ENCODE measurements around the gene ARFIP1.
A peak's percentile ranks its signal among the peaks of the same experiment; 100 is the strongest.

Gene ARFIP1

DNA sequence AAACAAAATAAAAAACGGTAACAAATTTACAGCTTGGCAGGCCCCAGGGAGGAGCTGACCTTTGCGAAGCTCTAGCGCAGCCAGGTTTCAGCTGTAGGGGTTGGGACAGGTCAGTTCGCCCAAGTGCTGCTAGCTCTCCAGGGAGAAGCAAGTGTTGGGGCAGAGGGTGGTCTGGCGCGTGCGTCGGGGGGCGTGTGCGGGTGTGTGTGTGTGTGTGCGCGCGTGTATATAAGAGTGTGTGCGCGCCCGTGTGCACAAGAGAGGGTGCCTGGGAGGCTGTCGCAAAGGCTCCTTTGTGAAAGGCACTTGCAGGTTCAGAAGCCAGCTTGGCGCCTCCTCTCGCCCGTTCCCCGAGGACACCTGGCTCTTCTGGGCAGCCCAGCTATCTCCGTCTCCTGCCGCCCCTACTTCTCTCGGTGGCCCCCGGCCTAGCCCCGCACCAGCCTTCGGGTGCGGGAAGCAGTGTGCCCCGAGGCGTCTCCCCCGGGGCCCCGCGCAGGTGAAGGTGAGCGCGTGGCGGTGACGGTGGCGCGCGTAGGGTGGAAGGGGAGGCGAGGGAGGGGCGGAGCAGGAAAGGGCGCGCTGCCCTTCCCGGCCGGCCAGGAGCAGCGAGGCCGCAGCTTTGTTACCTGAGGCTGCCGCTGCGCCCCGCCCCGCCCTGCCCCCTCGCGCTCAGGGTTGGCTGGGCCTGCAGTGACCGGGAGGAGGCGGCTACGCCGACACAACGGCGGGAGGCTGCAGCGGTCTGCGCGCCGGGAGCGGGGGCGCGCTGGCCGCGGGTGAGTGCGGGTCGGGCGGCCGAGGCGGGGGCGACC is 156.1 kb downstream of the ARFIP1 start, which contains the start of gene FHDC1:
TSS of gene FHDC1 (plus strand) at position 693 of the 815 bp plus-strand sequence. CDS start 6,735 bp downstream, outside the sequence.
- H3K36me3 ChIP-seq (ENCODE audit: low read length) = no peaks in the 10 kb centered on the region
- H3K4me2 ChIP-seq (ENCODE audit: low read depth, low read length, poor library complexity, severe bottlenecking) = peak within 1 kb of the TSS; percentile 89
- no peaks in the 10 kb centered on the region for H3F3A ChIP-seq (ENCODE audit: insufficient read depth)
- no peak within 1 kb of the TSS for H3K27ac ChIP-seq (ENCODE audit: low read depth, low read length)
- no peaks in the 10 kb centered on the region for H3K9me3 ChIP-seq (ENCODE audit: insufficient read depth, low read length)
- peak within 1 kb of the TSS; percentile 33; the same call in 1 of the 2 replicates for H3K9ac ChIP-seq (ENCODE audit: low read length)
- H3K27me3 ChIP-seq (ENCODE audit: low read length) = no peaks in the 10 kb centered on the region
- peak within 1 kb of the TSS; percentile 30 for H2AFZ ChIP-seq (ENCODE audit: low read depth, low read length, severe bottlenecking)
- H3K9me2 ChIP-seq (replicated peaks; ENCODE audit: insufficient read depth, low read length) = no peaks in the 10 kb centered on the region
- H3K79me2 ChIP-seq (ENCODE audit: insufficient read depth, low read length) = no peaks in the 10 kb centered on the region
- TF ChIP-seq, protein P1, sequence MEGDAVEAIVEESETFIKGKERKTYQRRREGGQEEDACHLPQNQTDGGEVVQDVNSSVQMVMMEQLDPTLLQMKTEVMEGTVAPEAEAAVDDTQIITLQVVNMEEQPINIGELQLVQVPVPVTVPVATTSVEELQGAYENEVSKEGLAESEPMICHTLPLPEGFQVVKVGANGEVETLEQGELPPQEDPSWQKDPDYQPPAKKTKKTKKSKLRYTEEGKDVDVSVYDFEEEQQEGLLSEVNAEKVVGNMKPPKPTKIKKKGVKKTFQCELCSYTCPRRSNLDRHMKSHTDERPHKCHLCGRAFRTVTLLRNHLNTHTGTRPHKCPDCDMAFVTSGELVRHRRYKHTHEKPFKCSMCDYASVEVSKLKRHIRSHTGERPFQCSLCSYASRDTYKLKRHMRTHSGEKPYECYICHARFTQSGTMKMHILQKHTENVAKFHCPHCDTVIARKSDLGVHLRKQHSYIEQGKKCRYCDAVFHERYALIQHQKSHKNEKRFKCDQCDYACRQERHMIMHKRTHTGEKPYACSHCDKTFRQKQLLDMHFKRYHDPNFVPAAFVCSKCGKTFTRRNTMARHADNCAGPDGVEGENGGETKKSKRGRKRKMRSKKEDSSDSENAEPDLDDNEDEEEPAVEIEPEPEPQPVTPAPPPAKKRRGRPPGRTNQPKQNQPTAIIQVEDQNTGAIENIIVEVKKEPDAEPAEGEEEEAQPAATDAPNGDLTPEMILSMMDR (IDR thresholded peaks at IDR 0.05; ENCODE audit: insufficient read depth, low read length, poor library complexity, severe bottlenecking) = no peak
- no peak for TF ChIP-seq EZH2phosphoT487 (conservative IDR thresholded peaks at IDR 0.05; ENCODE audit: low read length)
- H4K20me1 ChIP-seq (ENCODE audit: low read depth, low read length) = no peaks in the 10 kb centered on the region; the same call in 1 of the 2 replicates
- H3K4me3 ChIP-seq (ENCODE audit: insufficient read depth, low read length, poor library complexity, severe bottlenecking) = peak within 1 kb of the TSS; percentile 58

DNA sequence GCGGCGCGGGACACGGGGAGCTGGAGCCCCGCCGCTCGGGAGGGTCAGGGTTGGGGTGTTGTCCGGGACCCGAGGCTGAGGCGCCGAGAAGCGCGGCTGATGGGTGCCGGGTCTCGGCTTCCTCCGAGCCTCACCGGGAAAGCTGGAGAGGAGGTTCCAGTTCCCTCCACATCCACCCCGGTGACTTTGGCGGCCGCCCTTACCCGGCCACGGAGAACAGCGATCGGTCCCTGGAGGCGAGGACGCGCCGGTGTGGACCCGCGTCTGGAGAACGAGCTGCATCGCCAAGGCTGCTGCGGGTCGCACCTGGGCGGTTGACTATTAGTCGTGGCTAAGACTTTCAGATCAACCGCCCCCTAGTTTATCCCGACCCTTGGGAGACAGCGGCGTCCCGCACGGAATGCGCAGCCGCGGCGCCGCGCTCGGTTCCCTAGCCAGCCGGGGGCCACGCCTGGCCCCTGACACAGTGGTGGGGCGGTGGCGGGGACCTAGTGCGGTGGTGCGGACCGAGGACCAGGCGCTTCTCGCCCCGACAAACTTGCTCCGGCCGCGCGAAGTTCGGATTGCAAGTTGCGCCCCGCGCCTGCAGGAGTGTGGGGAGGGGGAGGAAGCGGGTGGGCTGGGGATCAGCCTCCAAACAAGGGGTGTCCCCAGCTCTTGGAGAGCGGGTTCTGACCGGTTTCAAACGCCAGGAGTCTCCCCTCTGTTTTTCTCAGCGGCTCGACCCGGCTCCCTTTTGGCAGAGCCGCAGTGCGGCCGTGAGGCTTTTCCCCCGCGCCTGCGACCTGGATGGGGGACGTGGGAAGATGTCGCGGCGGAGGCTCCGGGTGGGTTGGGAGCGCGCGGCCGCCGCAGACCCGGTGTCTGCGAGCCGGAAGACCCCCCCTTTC is 156.9 kb downstream of the ARFIP1 start:
- Histone ChIP-seq H4K20me1 (ENCODE audit: low read depth, low read length) (no peaks in the 10 kb centered on the region; the same call in 1 of the 2 replicates), H3K9me2 (replicated peaks; ENCODE audit: insufficient read depth, low read length) (no peaks in the 10 kb centered on the region), H3K36me3 (ENCODE audit: low read length) (no peaks in the 10 kb centered on the region), H2AFZ (ENCODE audit: low read depth, low read length, severe bottlenecking) (peak overlapping the region; percentile 30), H3K9me3 (ENCODE audit: insufficient read depth, low read length) (no peaks in the 10 kb centered on the region), H3K79me2 (ENCODE audit: insufficient read depth, low read length) (no peaks in the 10 kb centered on the region), H3K4me2 (ENCODE audit: low read depth, low read length, poor library complexity, severe bottlenecking) (peak overlapping the region; percentile 89), H3K27ac (ENCODE audit: low read depth, low read length) (no peak overlapping the region), H3K9ac (ENCODE audit: low read length) (peak overlapping the region; percentile 33; the same call in 1 of the 2 replicates), H3K27me3 (ENCODE audit: low read length) (no peaks in the 10 kb centered on the region), H3F3A (ENCODE audit: insufficient read depth) (no peaks in the 10 kb centered on the region), H3K4me3 (ENCODE audit: insufficient read depth, low read length, poor library complexity, severe bottlenecking) (peak overlapping the region; percentile 58)
- TF ChIP-seq, protein P1 (IDR thresholded peaks at IDR 0.05; ENCODE audit: insufficient read depth, low read length, poor library complexity, severe bottlenecking) = no peak
- TF ChIP-seq EZH2phosphoT487 (conservative IDR thresholded peaks at IDR 0.05; ENCODE audit: low read length) = no peak

DNA sequence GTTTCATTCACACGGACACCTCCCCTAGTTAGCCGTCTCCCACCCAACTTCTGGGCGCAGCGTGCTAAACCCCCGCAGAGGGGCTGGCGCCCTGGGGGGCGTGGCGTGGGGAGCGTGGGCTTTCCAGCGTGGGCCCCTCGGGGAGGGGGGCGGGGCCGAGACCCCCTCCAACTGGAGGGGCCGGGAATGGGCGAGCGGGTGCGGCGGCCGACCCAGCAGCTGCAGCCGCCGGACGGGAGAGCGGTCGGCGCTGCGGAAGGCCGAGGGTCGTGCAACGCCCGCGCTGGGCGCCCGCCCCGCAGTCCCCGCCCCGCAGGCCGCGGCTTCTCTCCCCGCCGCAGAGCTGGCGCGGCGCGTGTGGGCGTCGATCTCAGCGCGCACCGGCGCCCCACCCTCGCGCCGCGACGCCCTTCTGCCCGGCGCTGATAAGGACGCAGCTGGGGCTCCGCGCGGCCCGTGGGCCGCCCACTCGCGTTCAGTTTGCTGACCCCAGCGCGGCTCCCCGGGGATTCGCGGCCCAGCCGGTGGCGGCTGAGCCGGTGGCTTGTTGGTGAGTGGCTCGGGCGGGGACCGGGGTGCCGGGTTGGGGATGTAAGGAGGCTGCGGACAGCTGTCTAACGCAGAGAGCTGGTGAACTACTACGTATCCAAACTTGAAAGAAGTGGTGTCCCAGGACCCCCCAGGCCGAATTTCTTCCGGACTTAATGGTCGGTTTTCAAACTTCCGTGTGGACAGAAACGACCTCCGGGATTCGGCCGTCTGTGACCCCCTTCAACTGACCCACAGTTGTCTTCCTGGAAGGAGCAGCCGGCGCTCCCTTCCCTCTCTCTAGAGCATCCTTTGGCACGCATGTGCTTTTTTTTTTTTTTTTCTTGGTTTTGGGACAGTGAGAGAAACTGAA is 157.8 kb downstream of the ARFIP1 start:
- H3F3A ChIP-seq (ENCODE audit: insufficient read depth) = no peaks in the 10 kb centered on the region
- peak overlapping the region; percentile 30 for H2AFZ ChIP-seq (ENCODE audit: low read depth, low read length, severe bottlenecking)
- no peaks in the 10 kb centered on the region for H3K36me3 ChIP-seq (ENCODE audit: low read length)
- H3K27ac ChIP-seq (ENCODE audit: low read depth, low read length) = no peak overlapping the region
- no peaks in the 10 kb centered on the region for H3K9me2 ChIP-seq (replicated peaks; ENCODE audit: insufficient read depth, low read length)
- peak overlapping the region; percentile 58 for H3K4me3 ChIP-seq (ENCODE audit: insufficient read depth, low read length, poor library complexity, severe bottlenecking)
- peak overlapping the region; percentile 89 for H3K4me2 ChIP-seq (ENCODE audit: low read depth, low read length, poor library complexity, severe bottlenecking)
- H4K20me1 ChIP-seq (ENCODE audit: low read depth, low read length) = no peaks in the 10 kb centered on the region; the same call in 1 of the 2 replicates
- no peaks in the 10 kb centered on the region for H3K9me3 ChIP-seq (ENCODE audit: insufficient read depth, low read length)
- H3K9ac ChIP-seq (ENCODE audit: low read length) = peak overlapping the region; percentile 33; the same call in 1 of the 2 replicates
- H3K79me2 ChIP-seq (ENCODE audit: insufficient read depth, low read length) = no peaks in the 10 kb centered on the region
- H3K27me3 ChIP-seq (ENCODE audit: low read length) = no peaks in the 10 kb centered on the region
- TF ChIP-seq, protein P1 (IDR thresholded peaks at IDR 0.05; ENCODE audit: insufficient read depth, low read length, poor library complexity, severe bottlenecking) = no peak
- TF ChIP-seq EZH2phosphoT487 (conservative IDR thresholded peaks at IDR 0.05; ENCODE audit: low read length) = peak; percentile 85; the same call in 1 of the 2 replicates

Measured in SU-DHL-6 (cell line).